GM21360 (cell line): Measurements from ENCODE around the gene ACOT4.
"Not testable (repeated sequence)": the region's sequence is repeated elsewhere in the genome, so short reads cannot be mapped to it uniquely, and the experiment has no call there.

ENCODE experiments used
- ATAC-seq: cut with Tn5 transposase; IDR thresholded peaks from one replicate; pipeline ENCODE4 v1.9.1; 2021; ENCODE audit warnings: mild to moderate bottlenecking, moderate library complexity; ENCODE audit not compliant: unreplicated experiment

The ACOT4 gene

DNA sequence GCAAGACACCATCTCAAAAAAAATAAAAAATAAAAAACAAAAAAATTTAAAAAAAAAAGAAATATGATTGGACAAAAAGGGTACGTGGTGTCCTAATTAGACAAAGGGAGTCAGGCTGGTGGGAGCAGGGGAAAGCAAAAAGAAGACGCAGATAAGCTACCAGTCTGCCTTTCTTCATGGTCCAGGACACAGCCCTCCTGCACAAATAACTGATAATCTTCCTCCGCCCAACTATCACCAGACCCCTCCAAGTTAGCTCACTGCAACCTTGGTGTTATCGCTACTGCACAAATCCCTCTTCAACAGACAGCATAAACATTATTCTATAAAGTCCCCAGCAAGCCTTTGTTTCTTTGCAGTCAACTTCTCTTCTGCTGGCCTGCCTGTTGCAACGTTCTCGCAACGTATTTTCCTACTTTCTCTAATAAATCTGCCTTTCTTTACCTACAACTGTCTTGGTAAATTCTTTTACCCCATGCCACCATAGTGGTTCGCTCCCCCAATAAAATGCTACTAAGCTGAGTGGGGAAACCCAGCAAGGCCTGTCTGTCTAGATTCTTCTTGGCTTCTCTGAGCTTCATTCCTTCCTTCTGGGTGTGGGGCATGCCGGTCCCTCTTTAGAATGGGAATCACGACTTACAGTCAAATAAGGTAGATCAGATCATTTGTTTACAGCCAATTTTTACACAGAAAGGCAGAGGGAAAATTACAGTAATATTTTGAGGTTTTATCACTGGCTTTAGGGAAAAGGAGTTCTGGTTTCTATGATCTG, 38.5 kb downstream of the ACOT4 start:
- ATAC-seq, result no peak

GRCh38 chr14:73633116-73634010, 41.7 kb downstream of the ACOT4 start:
- no peak for ATAC-seq

DNA sequence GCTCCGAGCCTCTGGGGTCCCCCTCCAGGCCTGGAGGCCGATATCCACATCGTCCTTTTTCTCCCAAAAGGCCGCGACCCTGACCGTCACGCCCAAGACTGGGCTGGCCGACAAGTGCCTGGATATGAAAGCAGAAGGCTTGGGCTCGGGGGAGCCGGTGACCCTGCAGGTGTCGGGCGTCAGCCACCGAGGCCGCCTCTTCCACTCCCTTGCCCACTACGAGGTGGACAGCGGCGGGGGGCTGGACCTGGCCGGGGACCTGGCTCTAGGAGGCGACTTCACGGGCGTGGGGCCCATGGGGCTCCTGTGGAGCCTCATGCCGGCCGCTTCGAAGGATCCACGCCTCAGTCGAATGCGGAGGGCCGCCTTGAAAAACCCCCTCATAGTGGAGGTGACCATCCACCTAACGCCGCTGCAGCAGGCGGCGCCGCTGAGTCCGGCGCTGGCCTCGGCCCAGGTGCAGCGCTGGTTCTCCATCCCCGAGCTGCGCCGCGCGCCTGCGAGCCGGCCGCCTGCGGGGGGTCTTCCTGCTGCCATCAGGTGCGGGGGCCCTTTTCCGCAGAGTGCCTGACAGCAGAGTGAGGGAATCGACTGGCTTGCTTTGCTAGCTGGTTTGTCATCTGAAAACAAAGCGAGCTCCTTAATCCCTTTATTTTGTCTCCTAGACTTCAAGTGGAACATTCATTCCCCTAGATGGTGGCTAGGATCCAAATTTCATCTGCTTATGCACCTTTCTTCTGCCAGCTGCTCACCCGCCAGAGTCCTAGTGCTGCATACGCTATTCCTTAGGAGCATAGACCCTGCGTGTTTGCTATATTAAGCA, 42.5 kb downstream of the ACOT4 start:
- no peak for ATAC-seq

GRCh38 chr14:73636355-73636754, 44.7 kb downstream of the ACOT4 start:
- not testable (repeated sequence) for ATAC-seq

GRCh38 chr14:73637830-73638229, 46.2 kb downstream of the ACOT4 start:
- no peak for ATAC-seq

GRCh38 chr14:73640796-73641365, 49.2 kb downstream of the ACOT4 start:
- ATAC-seq, result no peak

DNA sequence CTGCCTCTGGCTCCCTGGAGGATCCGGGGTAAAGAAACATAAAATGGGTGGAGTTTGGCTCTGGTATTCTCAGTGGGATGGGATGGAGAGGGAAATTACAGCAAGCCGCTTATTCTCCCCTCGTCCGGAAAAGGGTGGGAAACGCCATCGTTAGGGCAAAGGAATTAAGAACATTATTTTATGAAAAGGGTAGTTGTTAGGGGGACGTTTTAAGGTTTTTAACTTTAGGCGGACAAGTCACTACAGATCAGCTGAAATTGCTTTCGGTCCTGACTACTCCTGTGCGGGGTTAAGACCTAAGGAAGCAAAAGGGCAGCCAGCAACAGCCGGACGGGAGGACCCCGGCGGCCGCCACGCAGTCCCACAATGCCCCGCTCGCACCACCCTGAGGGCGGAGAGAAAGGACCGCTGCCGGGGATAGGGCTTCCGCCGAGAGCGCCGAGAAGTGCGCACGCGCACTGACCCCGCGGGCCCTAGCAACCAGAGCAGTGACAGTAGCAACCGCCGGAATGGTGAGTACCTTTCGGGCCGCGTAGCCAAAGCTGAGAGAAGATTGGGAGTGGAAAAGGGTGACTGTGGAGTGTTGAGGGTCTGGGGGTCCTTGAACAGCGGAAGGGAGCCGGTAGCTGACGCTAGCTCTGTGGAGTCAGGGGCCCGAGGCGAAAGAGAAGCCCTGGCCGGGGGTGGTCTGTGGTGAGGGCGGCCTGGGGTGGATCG, 53.0 kb downstream of the ACOT4 start, which contains the start of gene DNAL1:
Gene DNAL1 (plus strand): TSS at position 456 of the 717 bp plus-strand sequence. CDS start 54 bp downstream, at position 510.
- peak; percentile 90 for ATAC-seq

DNA sequence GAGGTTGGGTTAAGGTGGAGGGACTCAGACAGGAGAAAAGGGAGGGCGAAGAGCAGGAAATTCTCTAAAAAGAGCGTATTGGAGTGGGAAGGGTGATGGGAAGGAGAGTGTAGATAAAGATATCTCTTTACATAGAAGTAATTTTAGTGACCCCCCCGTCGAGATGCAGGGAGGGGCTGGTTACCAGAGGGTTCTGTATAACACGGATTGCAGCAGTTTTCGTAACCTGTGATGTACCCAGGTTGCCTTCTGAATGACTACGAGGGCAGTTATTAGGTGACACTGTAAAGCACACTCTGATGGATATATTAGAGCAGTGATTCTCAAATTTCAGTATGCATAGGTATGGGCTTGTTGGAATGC, 53.6 kb downstream of the ACOT4 start:
- ATAC-seq, result no peak
